ENCODE measurements around the gene TRIM67.
"Not testable (repeated sequence)": the region's sequence is repeated elsewhere in the genome, so short reads cannot be mapped to it uniquely, and the experiment has no call there.

TRIM67 gene

GRCh38 chr1:231157311-231157710, 4.5 kb upstream of the TRIM67 start:
- DNase-seq (ENCODE audit: low read depth in 1 of 2, low spot score in 1 of 2), result no peak

GRCh38 chr1:231158141-231158540, 3.7 kb upstream of the TRIM67 start:
- not testable (repeated sequence) for DNase-seq (ENCODE audit: low read depth in 1 of 2, low spot score in 1 of 2)

- DNase-seq (ENCODE audit: low read depth in 1 of 2, low spot score in 1 of 2), result no peak
Measured at GRCh38 chr1:231159202-231159962, 2.5 kb upstream of the TRIM67 start.

- DNase-seq (ENCODE audit: low read depth in 1 of 2, low spot score in 1 of 2), result no peak
Measured at GRCh38 chr1:231159963-231160761, 1.7 kb upstream of the TRIM67 start.

GRCh38 chr1:231160895-231161666, 777 bp upstream of the TRIM67 start:
- DNase-seq (ENCODE audit: low read depth in 1 of 2, low spot score in 1 of 2), result no peak

GRCh38 chr1:231162297-231162969, 575 bp downstream of the TRIM67 start:
- peak in 1 of 2 donors; percentile 26 for DNase-seq (ENCODE audit: low read depth in 1 of 2, low spot score in 1 of 2)

GRCh38 chr1:231162970-231163829, 1.3 kb downstream of the TRIM67 start:
- no peak for DNase-seq (ENCODE audit: low read depth in 1 of 2, low spot score in 1 of 2)

- DNase-seq (ENCODE audit: low read depth in 1 of 2, low spot score in 1 of 2), result no peak
Measured at GRCh38 chr1:231163830-231164427, 2.1 kb downstream of the TRIM67 start.

- no peak for DNase-seq (ENCODE audit: low read depth in 1 of 2, low spot score in 1 of 2)
Measured at GRCh38 chr1:231165371-231165770, 3.5 kb downstream of the TRIM67 start.

- DNase-seq (ENCODE audit: low read depth in 1 of 2, low spot score in 1 of 2), result no peak
Measured at GRCh38 chr1:231166398-231166797, 4.5 kb downstream of the TRIM67 start.

- DNase-seq (ENCODE audit: low read depth in 1 of 2, low spot score in 1 of 2), result no peak
Measured at GRCh38 chr1:231170875-231171274, 9.0 kb downstream of the TRIM67 start.

GRCh38 chr1:231171623-231172197, 9.9 kb downstream of the TRIM67 start:
- DNase-seq (ENCODE audit: low read depth in 1 of 2, low spot score in 1 of 2), result no peak

GRCh38 chr1:231172411-231172810, 10.6 kb downstream of the TRIM67 start:
- DNase-seq (ENCODE audit: low read depth in 1 of 2, low spot score in 1 of 2), result no peak

- no peak for DNase-seq (ENCODE audit: low read depth in 1 of 2, low spot score in 1 of 2)
Measured at GRCh38 chr1:231176421-231176820, 14.6 kb downstream of the TRIM67 start.

GRCh38 chr1:231177226-231177625, 15.4 kb downstream of the TRIM67 start:
- no peak for DNase-seq (ENCODE audit: low read depth in 1 of 2, low spot score in 1 of 2)

GRCh38 chr1:231177936-231178335, 16.1 kb downstream of the TRIM67 start:
- DNase-seq (ENCODE audit: low read depth in 1 of 2, low spot score in 1 of 2), result no peak

GRCh38 chr1:231178970-231179369, 17.1 kb downstream of the TRIM67 start:
- no peak for DNase-seq (ENCODE audit: low read depth in 1 of 2, low spot score in 1 of 2)

GRCh38 chr1:231180034-231180433, 18.2 kb downstream of the TRIM67 start:
- DNase-seq (ENCODE audit: low read depth in 1 of 2, low spot score in 1 of 2), result no peak

GRCh38 chr1:231181271-231181670, 19.4 kb downstream of the TRIM67 start:
- no peak for DNase-seq (ENCODE audit: low read depth in 1 of 2, low spot score in 1 of 2)
